K562 (cell line): ENCODE data around the gene TIAL1. TPM values are rescaled to one million over a fixed set of nuclear protein-coding genes. Genes with fewer than 3 reads are reported as not detected.

Experiments
- ATAC-seq: fragments of 200-7000 bp; cut with Tn5 transposase; 3 replicates; pipeline ENCODE4 v1.9.1; 2020; ENCODE audit warnings: moderate library complexity
- BruUV-seq: library from RNA; stranded (reverse); fragments of 400-500 nt; replicated peaks from 2 replicates; lab custom pipeline; 2021; lab: Mats Ljungman, UMichigan
- CTCF ChIA-PET: fragments of 300-600 bp; formaldehyde crosslinking; extraction: SDS; loops from one replicate; lab custom pipeline; 2021; ENCODE audit warnings: low intra/inter-chr PET ratio; lab: Yijun Ruan, JAX
- POLR2A ChIA-PET: fragments of 300-600, 350-650 bp; sonication (Branson Sonifier 250); formaldehyde crosslinking; extraction: SDS; loops from one replicate; lab custom pipeline; 2021; ENCODE audit warnings: antibody characterized with exemption, inconsistent platforms; lab: Yijun Ruan, JAX
- DNase-seq, 4 experiments: peaks; one replicate each; pipeline versions ENCODE4 v3.0.0 to v3.0.0-alpha.2; 2011 to 2018; ENCODE audit warnings: low spot score in 3 of 4, mixed read lengths in 3 of 4; ENCODE audit errors: extremely low read depth in 1 of 4
- FAIRE-seq: peaks from 2 replicates; lab custom pipeline; 2011; peaks lifted over from hg19 to GRCh38; lab: Jason Lieb, UNC
- H2AFZ ChIP-seq: 2 replicates; pipeline ENCODE4 v1.6.0; 2011; ENCODE audit warnings: low read depth, low read length, control low read depth, inconsistent platforms
- H3K27ac ChIP-seq: fragments of 200-600 bp; 3 replicates; pipeline ENCODE4 v1.8.0; 2011; ENCODE audit warnings: low read depth, mild to moderate bottlenecking, control low read depth, inconsistent platforms, low read length, moderate library complexity, mixed read lengths; ENCODE audit errors: extremely low read depth
- H3K27me3 ChIP-seq, 2 experiments: fragments of 300-600 bp in 1 of 2; 2 replicates in 1 of 2; 3 replicates in 1 of 2; pipeline versions ENCODE4 v1.6.0 to v1.8.0; 2011; ENCODE audit warnings: inconsistent platforms in 2 of 2, low read length in 2 of 2, mild to moderate bottlenecking in 1 of 2, mixed read lengths in 1 of 2, moderate library complexity in 1 of 2; ENCODE audit not compliant: control insufficient read depth in 2 of 2, insufficient read depth in 2 of 2
- H3K36me3 ChIP-seq: fragments of 300-600 bp; 3 replicates; pipeline ENCODE4 v1.8.0; 2011; ENCODE audit warnings: mild to moderate bottlenecking, low read length, inconsistent platforms; ENCODE audit not compliant: control insufficient read depth, insufficient read depth
- H3K4me1 ChIP-seq, 2 experiments: fragments of 200-600 bp in 1 of 2; replicated peaks in 1 of 2; 2 replicates in 1 of 2; 3 replicates in 1 of 2; pipeline versions ENCODE4 v1.5.1 to v1.8.0; 2011; ENCODE audit warnings: inconsistent platforms in 2 of 2, low read length in 2 of 2, mild to moderate bottlenecking in 1 of 2, mixed read lengths in 1 of 2, moderate library complexity in 1 of 2; ENCODE audit not compliant: control insufficient read depth in 2 of 2, insufficient read depth in 2 of 2
- H3K4me2 ChIP-seq: 2 replicates; pipeline ENCODE4 v1.6.1; 2011; ENCODE audit warnings: low read length, control low read depth, inconsistent platforms, mixed read lengths; ENCODE audit not compliant: insufficient read depth
- H3K4me3 ChIP-seq: fragments of 200-600 bp; sonication (generic), shearing (Covaris generic); 2 replicates; pipeline ENCODE4 v1.5.1; 2016; ENCODE audit warnings: control low read depth, inconsistent platforms
- H3K79me2 ChIP-seq: fragments of 200-600 bp; 3 replicates; pipeline ENCODE4 v1.8.0; 2011; ENCODE audit warnings: low read length, inconsistent platforms; ENCODE audit not compliant: control insufficient read depth, insufficient read depth
- H3K9ac ChIP-seq, 2 experiments: 2 replicates each; pipeline versions ENCODE4 v1.6.0 to v1.6.1; 2011; ENCODE audit warnings: low read depth in 2 of 2, low read length in 2 of 2, control low read depth in 1 of 2, inconsistent platforms in 1 of 2, mild to moderate bottlenecking in 1 of 2, mixed read lengths in 1 of 2; ENCODE audit not compliant: insufficient read depth in 1 of 2
- H3K9me1 ChIP-seq: one replicate; pipeline ENCODE4 v1.6.0; 2011; ENCODE audit warnings: inconsistent platforms, mild to moderate bottlenecking, low read length, moderate library complexity; ENCODE audit not compliant: control insufficient read depth, insufficient read depth
- H3K9me3 ChIP-seq: replicated peaks from 2 replicates; pipeline ENCODE4 v1.5.1; 2011; ENCODE audit warnings: low read depth, low read length, inconsistent platforms; ENCODE audit not compliant: control insufficient read depth, insufficient read depth
- H4K20me1 ChIP-seq: replicated peaks from 2 replicates; pipeline ENCODE4 v1.6.1; 2011; ENCODE audit warnings: low read length, inconsistent platforms, mixed read lengths; ENCODE audit not compliant: control insufficient read depth, insufficient read depth
- BRCA1 ChIP-seq, 2 experiments: fragments of 450-650 bp in 1 of 2; sonication (generic) in 1 of 2; formaldehyde crosslinking in 1 of 2; IDR thresholded peaks; 2 replicates each; pipeline versions ENCODE4 v1.5.0 to v1.6.1; 2017 to 2020; ENCODE audit warnings: mild to moderate bottlenecking in 1 of 2, missing genetic modification reagents in 1 of 2
- HEY1 ChIP-seq: fragments of 250-450 bp; sonication (Bioruptor Pico); IDR thresholded peaks from 2 replicates; pipeline ENCODE4 v1.5.0; 2020; ENCODE audit warnings: mild to moderate bottlenecking, moderate library complexity, borderline replicate concordance
- HNRNPLL ChIP-seq: fragments of 200-400 bp; formaldehyde crosslinking; IDR thresholded peaks from 2 replicates; pipeline ENCODE4 v1.6.1; 2017; ENCODE audit warnings: low read length, low read depth, mild to moderate bottlenecking; ENCODE audit not compliant: poor library complexity, severe bottlenecking
- JUNB ChIP-seq: fragments of 450-650 bp; formaldehyde crosslinking; conservative IDR thresholded peaks from 2 replicates; pipeline ENCODE4 v1.4.0; 2020; ENCODE audit warnings: mild to moderate bottlenecking
- MCM5 ChIP-seq: fragments of 450-650 bp; IDR thresholded peaks from 2 replicates; pipeline ENCODE4 v1.6.1; 2016; ENCODE audit warnings: low read depth
- PCBP1 ChIP-seq: fragments of 200-400 bp; formaldehyde crosslinking; IDR thresholded peaks from 2 replicates; pipeline ENCODE4 v1.6.1; 2018; ENCODE audit warnings: mild to moderate bottlenecking, low read depth, low read length; ENCODE audit not compliant: poor library complexity, severe bottlenecking
- SIN3B ChIP-seq: fragments of 450-650 bp; IDR thresholded peaks from 2 replicates; pipeline ENCODE4 v1.6.1; 2017; ENCODE audit warnings: low read depth, mild to moderate bottlenecking, moderate library complexity
- TEAD1 ChIP-seq, 2 experiments: fragments of 450-650 bp in 1 of 2; sonication (generic) in 1 of 2; formaldehyde crosslinking; IDR thresholded peaks; 2 replicates each; pipeline versions ENCODE4 v1.4.0 to v1.8.0; 2020 to 2022; ENCODE audit warnings: mild to moderate bottlenecking in 2 of 2, missing genetic modification reagents in 1 of 2
- TSHZ1 ChIP-seq: fragments of 250-450 bp; sonication (Bioruptor Pico); IDR thresholded peaks from 2 replicates; pipeline ENCODE4 v1.4.0; 2020; ENCODE audit warnings: mild to moderate bottlenecking, moderate library complexity
- YY1 ChIP-seq, 3 experiments: IDR thresholded peaks; 2 replicates each; pipeline ENCODE4 v1.6.1; 2011; ENCODE audit warnings: low read length in 2 of 3, mild to moderate bottlenecking in 2 of 3, moderate library complexity in 2 of 3, borderline replicate concordance in 1 of 3, control low read depth in 1 of 3, low read depth in 1 of 3; ENCODE audit not compliant: insufficient read depth in 3 of 3, insufficient replicate concordance in 2 of 3, control insufficient read depth in 1 of 3, insufficient read length in 1 of 3; ENCODE audit errors: extremely low read depth in 1 of 3
- ZNF146 ChIP-seq: IDR thresholded peaks from one replicate; pipeline ENCODE4 v1.6.1; 2018; ENCODE audit warnings: missing compliant biosample characterization; ENCODE audit not compliant: unreplicated experiment
- ZNF431 ChIP-seq: sonication (generic); formaldehyde crosslinking; IDR thresholded peaks from 2 replicates; pipeline ENCODE4 v1.8.0; 2022; ENCODE audit warnings: mild to moderate bottlenecking, missing genetic modification reagents
- ZNF507 ChIP-seq: conservative IDR thresholded peaks from 2 replicates; pipeline ENCODE4 v1.6.1; 2017; ENCODE audit warnings: missing genetic modification characterization, missing compliant biosample characterization
- ZNF79 ChIP-seq: fragments of 250-450 bp; sonication (Bioruptor Pico); IDR thresholded peaks from 2 replicates; pipeline ENCODE4 v1.4.0; 2020; ENCODE audit warnings: low read depth, mild to moderate bottlenecking, moderate library complexity
- ZNF830 ChIP-seq: fragments of 250-450 bp; sonication (Bioruptor Pico); IDR thresholded peaks from 2 replicates; pipeline ENCODE4 v1.5.0; 2021; ENCODE audit warnings: mild to moderate bottlenecking
- WGBS: fragments of 100-300 bp; shearing (Covaris generic); methylation state at CpG from one replicate; pipeline ENCODE4 v1.1.6; 2016; ENCODE audit warnings: low coverage, mixed read lengths; ENCODE audit not compliant: insufficient coverage; ENCODE audit errors: missing lambda C conversion rate; 5-methylcytosine and 5-hydroxymethylcytosine counted together
- in situ Hi-C: fragments of 300-500 bp; cut with MboI; formaldehyde crosslinking; loops from 4 replicates; pipeline ENCODE4 v1.15.0; 2018; ENCODE audit warnings: inconsistent platforms, mixed read lengths
- intact Hi-C: fragments of 100-400 bp; cut with micrococcal nuclease; formaldehyde crosslinking; loops from 2 replicates; pipeline ENCODE4 v1.14.2; 2022
- polyA plus RNA-seq, 8 experiments: library from polyadenylated mRNA; depleted of rRNA in 4 of 8; stranded (reverse) in 5 of 8; unstranded in 3 of 8; fragments of >200 nt; fragmentation: Nextera tagmentation in 2 of 8; fragmentation: Illumina TruSeq in 1 of 8; extraction: Ambion mirVana in 2 of 8; extraction: Trizol in 1 of 8; gene quantifications; 2 replicates each; pipeline versions ENCODE4 v1.2.1 to v1.2.3, GENCODE V29; 2011 to 2014; ENCODE audit warnings: inconsistent platforms in 1 of 8, missing spikeins in 1 of 8
- total RNA-seq, 7 experiments: library from RNA; depleted of rRNA in 6 of 7; stranded (reverse); fragments of >200 nt in 6 of 7; fragmentation: Illumina TruSeq in 2 of 7; extraction: Trizol in 2 of 7; gene quantifications; 2 replicates each; pipeline versions ENCODE4 v1.2.1 to v1.2.3, GENCODE V29; 2011 to 2021; ENCODE audit warnings: low replicate concordance in 1 of 7

The TIAL1 gene
- total and polyA plus RNA-seq, 9 of the 15 experiments (the other 6 are each of a cell fraction or from before 2014, with no cell fraction given) = 22.5 to 126 (median 58.2) TPM

DNA sequence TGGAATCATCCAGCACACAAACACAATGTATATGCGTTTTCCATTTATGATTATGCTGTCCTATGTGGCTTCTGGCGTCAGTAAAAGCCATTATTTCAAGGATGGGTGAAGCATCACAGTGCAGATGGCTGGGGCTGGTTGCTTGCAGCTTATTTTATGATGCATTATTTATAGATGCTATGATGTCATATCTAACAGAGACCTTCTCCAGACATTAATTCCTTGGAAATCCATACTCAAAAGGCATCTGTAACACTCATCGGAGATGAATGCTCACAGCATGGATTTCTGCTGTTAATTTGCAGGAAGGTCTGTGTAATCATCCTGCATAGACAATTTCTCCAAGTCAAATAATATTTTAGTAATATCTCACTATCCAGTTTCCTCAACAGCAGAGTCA lies 61.5 kb downstream of the TIAL1 start:
- H3K27ac ChIP-seq = no peak overlapping the region
- H3K9me3 ChIP-seq = no peaks in the 10 kb centered on the region
- TF ChIP-seq SIN3B = no peak
- TF ChIP-seq TSHZ1 (CRISPR knock-in tag) = no peak
- no peak for TF ChIP-seq JUNB (CRISPR knock-in tag)
- TF ChIP-seq MCM5 = no peak
- no peak for TF ChIP-seq ZNF431 (CRISPR knock-in tag)
- no peak for TF ChIP-seq HNRNPLL
- TF ChIP-seq ZNF830 (CRISPR knock-in tag) = no peak
- no peak for TF ChIP-seq ZNF79 (CRISPR knock-in tag)
- no peak for TF ChIP-seq HEY1
- no peak for TF ChIP-seq PCBP1
- TF ChIP-seq BRCA1 (IDR thresholded peaks at IDR 0.05) = no peak
- no peak for TF ChIP-seq BRCA1 (CRISPR knock-in tag; IDR thresholded peaks at IDR 0.05)
- no peak for TF ChIP-seq YY1 (IDR thresholded peaks at IDR 0.05; ENCODE audit: borderline replicate concordance in 1 of 3, control insufficient read depth in 1 of 3, extremely low read depth in 1 of 3, insufficient read depth in 3 of 3, insufficient read length in 1 of 3, insufficient replicate concordance in 2 of 3, low read depth in 1 of 3, low read length in 2 of 3)
- no peak for TF ChIP-seq ZNF507 (tag)
- TF ChIP-seq ZNF146 (CRISPR knock-in tag) = no peak
- TF ChIP-seq TEAD1 (CRISPR knock-in tag; IDR thresholded peaks at IDR 0.05) = no peak
- ATAC-seq (no peak), DNase-seq (no peak), FAIRE-seq (no peak)
- H3K79me2 ChIP-seq = peaks cover 88% of the 10 kb centered on the region
- 84% methylated on average over 3 of the region's 3 CpGs for WGBS
- 0 out of 2 replicates have a peak, but pooled peaks cover 5% of the 10 kb centered on the region for H4K20me1 ChIP-seq
- peaks cover 20 to 35% of the 10 kb centered on the region in 2 experiments for H3K4me1 ChIP-seq
- peaks cover 22% of the 10 kb centered on the region; the same call in 1 of the 3 replicates for H3K36me3 ChIP-seq
- intact Hi-C loops (no loop called here), in situ Hi-C loops (no loop called here)
- H3K9ac ChIP-seq = no peak overlapping the region
- no peak overlapping the region for H3K4me2 ChIP-seq
- ChIA-PET POLR2A (no interaction called here), CTCF (no interaction called here)
- no TSS peak for BruUV-seq
- H3K27me3 ChIP-seq = no peaks in the 10 kb centered on the region
- no peak overlapping the region for H3K4me3 ChIP-seq
- H2AFZ ChIP-seq = no peak overlapping the region
- peaks cover 2% of the 10 kb centered on the region for H3K9me1 ChIP-seq
